Measurements from ENCODE around the gene PLA2G12B. TPM values are rescaled to one million over a fixed set of nuclear protein-coding genes. Genes with fewer than 3 reads are reported as not detected.

The PLA2G12B gene
- total RNA-seq, 4 donors from 2014 or later = not detected

- no peak overlapping the region for H3K27ac ChIP-seq
- H3K4me1 ChIP-seq = no peaks in the 10 kb centered on the region
- H3K9me3 ChIP-seq = no peaks in the 10 kb centered on the region
- H3K4me3 ChIP-seq = no peak overlapping the region
- no peaks in the 10 kb centered on the region for H3K27me3 ChIP-seq
- no peak for DNase-seq (ENCODE audit: low spot score in 2 of 2)
- TF ChIP-seq EP300 (IDR thresholded peaks at IDR 0.05) = no peak
- TF ChIP-seq POLR2A (IDR thresholded peaks at IDR 0.05) = no peak
- no peak for TF ChIP-seq CTCF (IDR thresholded peaks at IDR 0.05)
- no peaks in the 10 kb centered on the region for H3K36me3 ChIP-seq
- 42 to 58% methylated on average over 6 of the region's 6 CpGs for WGBS, 2 donors
Measured at GRCh38 chr10:72948762-72949161, 5.8 kb downstream of the PLA2G12B start.

GRCh38 chr10:72946963-72947362 is 7.6 kb downstream of the PLA2G12B start:
- DNase-seq (ENCODE audit: low spot score in 2 of 2) = no peak
- no peak for TF ChIP-seq CTCF (IDR thresholded peaks at IDR 0.05)
- no peak for TF ChIP-seq POLR2A (IDR thresholded peaks at IDR 0.05)
- no peak for TF ChIP-seq EP300 (IDR thresholded peaks at IDR 0.05)
- WGBS, 2 donors = 89 to 92% methylated on average over 1 of the region's 1 CpG
- no peak overlapping the region for H3K4me3 ChIP-seq
- no peak overlapping the region for H3K27ac ChIP-seq
- H3K4me1 ChIP-seq = no peaks in the 10 kb centered on the region
- no peaks in the 10 kb centered on the region for H3K27me3 ChIP-seq
- no peaks in the 10 kb centered on the region for H3K36me3 ChIP-seq
- no peaks in the 10 kb centered on the region for H3K9me3 ChIP-seq

GRCh38 chr10:72943498-72944234 is 10.9 kb downstream of the PLA2G12B start:
- Histone ChIP-seq H3K4me3 (no peak overlapping the region), H3K4me1 (no peaks in the 10 kb centered on the region), H3K27ac (no peak overlapping the region), H3K9me3 (no peaks in the 10 kb centered on the region), H3K27me3 (no peaks in the 10 kb centered on the region), H3K36me3 (no peaks in the 10 kb centered on the region)
- TF ChIP-seq EP300 (IDR thresholded peaks at IDR 0.05) (no peak), POLR2A (IDR thresholded peaks at IDR 0.05) (no peak), CTCF (IDR thresholded peaks at IDR 0.05) (no peak)
- 82 to 86% methylated on average over 2 of the region's 2 CpGs for WGBS, 2 donors
- DNase-seq (ENCODE audit: low spot score in 2 of 2) = no peak

- DNase-seq (ENCODE audit: low spot score in 2 of 2) = no peak
- Histone ChIP-seq H3K27me3 (no peaks in the 10 kb centered on the region), H3K4me3 (no peak overlapping the region), H3K36me3 (no peaks in the 10 kb centered on the region), H3K9me3 (no peaks in the 10 kb centered on the region), H3K4me1 (no peaks in the 10 kb centered on the region), H3K27ac (no peak overlapping the region)
- WGBS, 2 donors = 89 to 90% methylated on average over 6 of the region's 6 CpGs
- no peak for TF ChIP-seq EP300 (IDR thresholded peaks at IDR 0.05)
- no peak for TF ChIP-seq POLR2A (IDR thresholded peaks at IDR 0.05)
- TF ChIP-seq CTCF (IDR thresholded peaks at IDR 0.05) = no peak
Measured at GRCh38 chr10:72935361-72935760, 19.2 kb downstream of the PLA2G12B start.

GRCh38 chr10:72932259-72933015 is 22.2 kb downstream of the PLA2G12B start:
- WGBS, 2 donors = 91 to 92% methylated on average over 20 of the region's 20 CpGs
- TF ChIP-seq EP300 (IDR thresholded peaks at IDR 0.05) (no peak), CTCF (IDR thresholded peaks at IDR 0.05) (no peak), POLR2A (IDR thresholded peaks at IDR 0.05) (no peak)
- H3K4me1 ChIP-seq = no peaks in the 10 kb centered on the region
- H3K27ac ChIP-seq = no peak overlapping the region
- DNase-seq (ENCODE audit: low spot score in 2 of 2) = no peak
- no peak overlapping the region for H3K4me3 ChIP-seq
- H3K27me3 ChIP-seq = no peaks in the 10 kb centered on the region
- no peaks in the 10 kb centered on the region for H3K9me3 ChIP-seq
- no peaks in the 10 kb centered on the region for H3K36me3 ChIP-seq
